Ovary (tissue), 3 donors: ENCODE data around the gene ETV6.

Experiments used
- EP300 ChIP-seq: sonication (generic); formaldehyde crosslinking; IDR thresholded peaks from one replicate; pipeline ENCODE4 v1.6.1; 2017; ENCODE audit warnings: antibody characterized with exemption
- POLR2A ChIP-seq: fragments of 450-650 bp; IDR thresholded peaks from one replicate; pipeline ENCODE4 v1.6.1; 2017; ENCODE audit warnings: antibody characterized with exemption, mild to moderate bottlenecking, moderate library complexity
- TF ChIP-seq, protein P1 (sequence below), 3 donors: fragments of 450-650 bp in 2 of 3; fragments of 200-600 bp in 1 of 3; IDR thresholded peaks; one replicate each; pipeline versions ENCODE4 v1.5.1 to v1.8.0; 2016 to 2022; ENCODE audit warnings: antibody characterized with exemption in 3 of 3, mild to moderate bottlenecking in 1 of 3
- donor health status: DM: no; HTN: no; CAD: no.

DNA sequence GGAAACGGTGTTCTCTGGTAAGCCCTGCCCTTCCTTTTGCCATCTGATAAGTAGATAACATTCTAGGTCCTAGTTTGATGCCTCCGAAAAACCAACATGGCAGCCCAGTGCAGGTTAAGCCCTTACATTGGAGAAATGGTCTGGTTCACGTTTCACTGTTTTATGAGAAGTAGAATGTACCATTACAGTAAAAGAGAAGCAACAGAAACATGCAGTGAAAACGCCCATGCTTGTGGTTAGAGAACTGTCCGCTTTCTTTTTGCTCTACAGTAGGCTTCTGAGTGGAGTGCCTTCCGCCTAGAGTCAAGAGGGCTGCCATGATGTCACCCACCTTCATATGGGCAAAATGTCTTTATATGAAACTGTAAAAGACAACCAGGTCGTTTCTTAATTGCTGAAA lies 230.9 kb downstream of the ETV6 start:
- TF ChIP-seq, protein P1, sequence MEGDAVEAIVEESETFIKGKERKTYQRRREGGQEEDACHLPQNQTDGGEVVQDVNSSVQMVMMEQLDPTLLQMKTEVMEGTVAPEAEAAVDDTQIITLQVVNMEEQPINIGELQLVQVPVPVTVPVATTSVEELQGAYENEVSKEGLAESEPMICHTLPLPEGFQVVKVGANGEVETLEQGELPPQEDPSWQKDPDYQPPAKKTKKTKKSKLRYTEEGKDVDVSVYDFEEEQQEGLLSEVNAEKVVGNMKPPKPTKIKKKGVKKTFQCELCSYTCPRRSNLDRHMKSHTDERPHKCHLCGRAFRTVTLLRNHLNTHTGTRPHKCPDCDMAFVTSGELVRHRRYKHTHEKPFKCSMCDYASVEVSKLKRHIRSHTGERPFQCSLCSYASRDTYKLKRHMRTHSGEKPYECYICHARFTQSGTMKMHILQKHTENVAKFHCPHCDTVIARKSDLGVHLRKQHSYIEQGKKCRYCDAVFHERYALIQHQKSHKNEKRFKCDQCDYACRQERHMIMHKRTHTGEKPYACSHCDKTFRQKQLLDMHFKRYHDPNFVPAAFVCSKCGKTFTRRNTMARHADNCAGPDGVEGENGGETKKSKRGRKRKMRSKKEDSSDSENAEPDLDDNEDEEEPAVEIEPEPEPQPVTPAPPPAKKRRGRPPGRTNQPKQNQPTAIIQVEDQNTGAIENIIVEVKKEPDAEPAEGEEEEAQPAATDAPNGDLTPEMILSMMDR (IDR thresholded peaks at IDR 0.05) = no peak
- TF ChIP-seq POLR2A = no peak
- TF ChIP-seq EP300 = no peak
